Activated gamma-delta T cell treated with anti-CD3 and anti-CD28 coated beads, Interleukin-2, amount 50 U/mL, for 16 hours (primary cell): ENCODE data around the gene ZNHIT2.
"Not testable (repeated sequence)": the region's sequence is repeated elsewhere in the genome, so short reads cannot be mapped to it uniquely, and the experiment has no call there.

ENCODE experiments used
- DNase-seq: peaks from one replicate; pipeline ENCODE4 v3.0.0-alpha.2; 2020; ENCODE audit warnings: low read depth

The ZNHIT2 gene

GRCh38 chr11:65119670-65119995 lies 2.1 kb upstream of the ZNHIT2 start:
- no peak for DNase-seq

GRCh38 chr11:65118891-65119669 lies 1.6 kb upstream of the ZNHIT2 start:
- not testable (repeated sequence) for DNase-seq

- no peak for DNase-seq
Measured at GRCh38 chr11:65118097-65118837, 766 bp upstream of the ZNHIT2 start.

- DNase-seq = no peak
Measured at GRCh38 chr11:65116370-65117205, 913 bp downstream of the ZNHIT2 start.

GRCh38 chr11:65115361-65116082 lies 2.0 kb downstream of the ZNHIT2 start:
- DNase-seq = no peak

- no peak for DNase-seq
Measured at GRCh38 chr11:65114538-65115171, 2.8 kb downstream of the ZNHIT2 start.

GRCh38 chr11:65113839-65114238 lies 3.7 kb downstream of the ZNHIT2 start:
- no peak for DNase-seq

GRCh38 chr11:65113361-65113756 lies 4.1 kb downstream of the ZNHIT2 start:
- no peak for DNase-seq

GRCh38 chr11:65112546-65113360 lies 4.7 kb downstream of the ZNHIT2 start:
- peak; percentile 59 for DNase-seq

GRCh38 chr11:65111744-65112545 lies 5.6 kb downstream of the ZNHIT2 start, which contains the start of gene TM7SF2:
Gene TM7SF2 (plus strand): TSS chr11:65111872. CDS start chr11:65112016, 144 bp downstream.
- peak; percentile 92 for DNase-seq

GRCh38 chr11:65111159-65111743 lies 6.2 kb downstream of the ZNHIT2 start:
- no peak for DNase-seq

GRCh38 chr11:65110354-65110861 lies 7.1 kb downstream of the ZNHIT2 start:
- peak; percentile 97 for DNase-seq

- no peak for DNase-seq
Measured at GRCh38 chr11:65109231-65110198, 8.0 kb downstream of the ZNHIT2 start.

GRCh38 chr11:65108469-65109123 lies 8.9 kb downstream of the ZNHIT2 start:
- no peak for DNase-seq

GRCh38 chr11:65107751-65108468 lies 9.6 kb downstream of the ZNHIT2 start:
- DNase-seq = no peak

GRCh38 chr11:65107078-65107477 lies 10.4 kb downstream of the ZNHIT2 start:
- no peak for DNase-seq

- no peak for DNase-seq
Measured at GRCh38 chr11:65104628-65105027, 12.9 kb downstream of the ZNHIT2 start.
